GM08714 (cell line): ENCODE results near the gene LYL1.
A peak's percentile ranks its signal among the peaks of the same experiment; 100 is the strongest.

Experiments
- H3K4me3 ChIP-seq: fragments of 200-500 bp; sonication (Bioruptor generic); 2 replicates; pipeline ENCODE4 v1.5.1; 2014; ENCODE audit warnings: mild to moderate bottlenecking, low read length, inconsistent platforms
- ZNF274 ChIP-seq: IDR thresholded peaks from 2 replicates; pipeline ENCODE4 v1.6.1; 2012; ENCODE audit warnings: mild to moderate bottlenecking, low read depth, low read length

Gene LYL1

DNA sequence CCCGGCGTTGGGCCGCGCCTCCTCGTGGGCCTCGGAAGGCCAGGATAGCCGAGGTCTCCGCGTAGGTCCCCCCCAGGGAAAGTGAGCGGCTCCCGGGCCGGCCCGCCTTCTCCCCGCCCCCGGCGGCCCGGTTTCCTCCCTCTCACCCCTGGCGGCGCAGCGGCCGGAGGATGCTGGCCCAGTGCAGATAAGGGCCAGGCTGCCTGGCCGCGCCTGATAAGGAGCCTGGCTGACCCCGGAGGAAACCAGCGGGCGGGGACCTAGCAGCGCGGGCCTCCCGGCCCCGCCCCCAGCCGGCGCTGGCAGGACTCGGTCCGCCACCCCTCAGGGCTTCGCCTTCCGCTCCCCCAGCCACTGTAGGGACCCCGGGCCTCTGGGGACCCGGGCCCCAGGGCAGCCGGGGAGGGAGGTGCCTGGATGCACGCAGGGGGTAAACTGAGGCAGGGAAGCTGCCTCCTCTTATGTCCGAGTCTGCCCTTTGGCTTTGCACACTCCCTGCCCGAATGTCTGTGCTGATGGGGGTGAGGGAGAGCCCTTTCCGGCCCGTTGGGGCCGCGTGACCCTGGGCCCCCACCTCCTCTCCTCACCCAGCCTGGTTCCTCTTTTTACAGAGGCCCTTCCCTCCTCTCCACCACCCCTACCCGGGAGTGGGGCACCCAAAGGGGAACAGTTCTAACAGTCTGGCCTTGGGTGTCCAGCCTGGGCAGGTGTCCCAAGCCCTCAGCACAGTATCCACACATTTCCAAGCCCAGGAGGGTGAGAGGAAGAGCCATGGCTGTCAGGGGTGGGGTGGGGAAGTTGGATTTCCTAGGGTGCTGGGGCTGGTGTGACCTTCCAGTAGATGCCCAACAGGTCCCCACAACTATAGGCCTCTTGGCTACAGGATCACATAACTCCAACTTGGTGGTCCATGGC, at the start of gene LYL1:
Gene LYL1, minus strand, starts transcription at position 193 of the 915 bp plus-strand sequence. CDS start 1,687 bp downstream, outside the sequence.
- peak within 1 kb of the TSS; percentile 58; the same call in 1 of the 2 replicates for H3K4me3 ChIP-seq
- TF ChIP-seq ZNF274 = no peak

- no peak for TF ChIP-seq ZNF274
- peak overlapping the region; percentile 89 for H3K4me3 ChIP-seq
Observed at GRCh38 chr19:13151605-13152355, 49.1 kb upstream of the LYL1 start.

GRCh38 chr19:13150931-13151604, 48.4 kb upstream of the LYL1 start:
- TF ChIP-seq ZNF274 = no peak

GRCh38 chr19:13150187-13150930, 47.7 kb upstream of the LYL1 start, which contains the start of the genes IER2 and STX10:
IER2 (plus strand) TSS chr19:13150411; CDS start chr19:13153187, 2,776 bp downstream.
STX10 (minus strand) TSS chr19:13150375; CDS start chr19:13150173, 202 bp downstream.
- no peak for TF ChIP-seq ZNF274
- H3K4me3 ChIP-seq = peak within 1 kb of the TSS; percentile 89

More at GRCh38 chr19:13150931-13151604, 48.4 kb upstream of the LYL1 start:
- H3K4me3 ChIP-seq = peak overlapping the region; percentile 89

DNA sequence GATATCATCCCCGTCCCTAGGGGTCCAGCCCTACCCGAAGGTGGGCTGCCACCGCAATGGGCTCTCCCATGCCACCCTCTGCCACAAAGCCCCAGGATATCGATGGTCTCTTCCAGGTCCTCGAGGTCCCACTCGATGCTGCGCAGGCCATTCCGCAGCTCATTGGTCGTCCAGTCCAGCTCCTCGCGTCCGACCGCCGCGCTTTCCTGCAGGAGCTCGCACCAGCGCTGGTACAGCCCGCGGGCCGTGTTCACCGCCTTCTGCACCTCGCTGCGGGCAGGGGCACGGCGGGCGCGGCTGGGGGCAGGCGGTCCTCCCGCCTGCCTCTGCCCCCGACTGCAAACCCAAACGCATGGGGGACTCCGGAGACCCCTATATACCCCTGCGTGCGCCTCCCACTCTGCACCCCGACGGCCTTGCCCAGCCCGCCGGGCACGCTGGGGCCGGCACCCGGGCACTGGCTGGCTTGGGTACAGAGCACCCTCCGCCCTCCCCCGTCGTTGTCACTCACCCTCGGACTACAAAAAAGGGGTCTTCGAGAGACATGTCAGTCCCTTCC, 47.0 kb upstream of the LYL1 start:
- H3K4me3 ChIP-seq = peak overlapping the region; percentile 89
- no peak for TF ChIP-seq ZNF274

- H3K4me3 ChIP-seq = peak overlapping the region; percentile 89; the same call in 1 of the 2 replicates
Observed at GRCh38 chr19:13149173-13149627, 46.5 kb upstream of the LYL1 start.

DNA sequence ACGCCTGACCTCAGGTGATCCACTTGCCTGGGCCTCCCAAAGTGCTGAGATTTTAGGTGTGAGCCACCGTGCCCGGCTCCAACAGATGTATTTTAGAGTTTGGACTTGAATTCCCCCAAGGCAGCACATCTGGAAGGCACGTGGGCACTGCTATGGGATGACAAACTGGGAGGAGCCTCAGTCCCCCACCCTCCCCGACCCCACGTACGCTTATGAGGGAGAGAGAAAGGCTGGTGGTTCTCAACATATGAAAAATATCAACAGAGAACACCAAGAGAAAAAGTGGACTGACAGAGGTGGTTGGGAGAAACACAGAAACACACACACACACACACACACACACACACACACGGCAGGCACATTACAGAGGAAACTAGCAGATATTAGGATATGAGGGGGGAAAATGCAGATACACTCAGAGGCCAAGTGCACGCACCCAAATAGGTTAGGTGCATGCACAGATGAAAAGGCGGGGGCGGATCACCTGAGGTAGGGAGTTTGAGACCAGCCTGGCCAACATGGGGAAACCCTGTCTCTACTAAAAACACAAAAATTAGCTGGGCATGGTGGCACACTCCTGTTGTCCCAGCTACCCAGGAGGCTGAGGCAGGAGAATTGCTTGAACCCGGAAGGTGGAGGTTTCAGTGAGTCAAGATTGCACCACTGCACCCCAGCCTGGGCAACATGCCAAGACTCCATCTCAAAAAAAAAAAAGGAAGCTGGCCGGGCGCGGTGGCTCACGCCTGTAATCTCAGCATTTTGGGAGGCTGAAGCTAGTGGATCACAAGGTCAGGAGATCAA, 44.3 kb upstream of the LYL1 start:
- H3K4me3 ChIP-seq = no peak overlapping the region
- TF ChIP-seq ZNF274 = no peak

GRCh38 chr19:13139633-13140311, 37.1 kb upstream of the LYL1 start:
- no peak for TF ChIP-seq ZNF274
- no peak overlapping the region for H3K4me3 ChIP-seq

- no peak for TF ChIP-seq ZNF274
- no peak overlapping the region for H3K4me3 ChIP-seq
Observed at GRCh38 chr19:13138916-13139198, 36.2 kb upstream of the LYL1 start.

GRCh38 chr19:13138171-13138915, 35.7 kb upstream of the LYL1 start:
- no peak overlapping the region for H3K4me3 ChIP-seq
- no peak for TF ChIP-seq ZNF274

DNA sequence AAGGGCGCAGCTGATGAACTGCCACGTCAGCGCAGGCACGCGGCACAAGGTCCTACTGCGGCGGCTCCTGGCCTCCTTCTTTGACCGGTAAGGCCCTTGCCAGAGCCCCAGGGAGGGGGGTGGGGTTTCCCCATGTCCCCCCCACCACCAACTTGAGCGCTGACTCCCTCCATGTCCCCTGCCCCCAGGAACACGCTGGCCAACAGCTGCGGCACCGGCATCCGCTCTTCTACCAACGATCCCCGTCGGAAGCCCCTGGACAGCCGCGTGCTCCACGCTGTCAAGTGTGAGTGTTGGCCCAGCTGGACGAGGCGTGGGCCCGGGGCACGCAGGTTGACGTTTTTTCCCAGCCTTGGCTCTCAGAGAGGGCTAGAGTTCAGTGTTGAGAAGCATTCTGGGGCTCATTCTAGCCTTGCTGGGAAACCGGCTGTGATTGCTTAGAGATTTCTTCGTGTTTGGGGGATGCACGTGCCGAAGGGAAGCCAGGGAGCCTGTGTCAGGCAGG, 34.7 kb upstream of the LYL1 start:
- H3K4me3 ChIP-seq = no peak overlapping the region
- TF ChIP-seq ZNF274 = no peak
